Mucosa of rectum (tissue), 2 donors: ENCODE measurements around the gene PDE1C.
A peak's percentile ranks its signal among the peaks of the same experiment; 100 is the strongest.
"Not testable (repeated sequence)": the region's sequence is repeated elsewhere in the genome, so short reads cannot be mapped to it uniquely, and the experiment has no call there.

Experiments
- H3K27ac ChIP-seq, 2 donors: one replicate each; pipeline ENCODE4 v1.7.0; 2013; ENCODE audit warnings: inconsistent platforms in 2 of 2, low read depth in 2 of 2, low read length in 2 of 2
- H3K27me3 ChIP-seq, 2 donors: one replicate each; pipeline ENCODE4 v1.7.0; 2013; ENCODE audit warnings: low read length in 2 of 2; ENCODE audit not compliant: control insufficient read depth in 2 of 2, insufficient read depth in 2 of 2
- H3K36me3 ChIP-seq, 2 donors: one replicate each; pipeline ENCODE4 v1.7.0; 2013; ENCODE audit warnings: low read length in 2 of 2; ENCODE audit not compliant: control insufficient read depth in 2 of 2, insufficient read depth in 2 of 2
- H3K4me1 ChIP-seq, 2 donors: one replicate each; pipeline ENCODE4 v1.7.0; 2013; ENCODE audit warnings: low read length in 2 of 2, mild to moderate bottlenecking in 1 of 2; ENCODE audit not compliant: control insufficient read depth in 2 of 2, insufficient read depth in 2 of 2
- H3K4me3 ChIP-seq, 2 donors: one replicate each; pipeline ENCODE4 v1.7.0; 2013; ENCODE audit warnings: low read length in 2 of 2
- H3K9ac ChIP-seq, 2 donors: one replicate each; pipeline ENCODE4 v1.7.0; 2013; ENCODE audit warnings: low read length in 2 of 2, low read depth in 1 of 2, mild to moderate bottlenecking in 1 of 2
- H3K9me3 ChIP-seq, 2 donors: one replicate each; pipeline ENCODE4 v1.7.0; 2013; ENCODE audit warnings: low read length in 2 of 2; ENCODE audit not compliant: control insufficient read depth in 2 of 2
- donor health status: healthy.
- donor health status: Normal muscosa, but diverticular disease.

Gene PDE1C

DNA sequence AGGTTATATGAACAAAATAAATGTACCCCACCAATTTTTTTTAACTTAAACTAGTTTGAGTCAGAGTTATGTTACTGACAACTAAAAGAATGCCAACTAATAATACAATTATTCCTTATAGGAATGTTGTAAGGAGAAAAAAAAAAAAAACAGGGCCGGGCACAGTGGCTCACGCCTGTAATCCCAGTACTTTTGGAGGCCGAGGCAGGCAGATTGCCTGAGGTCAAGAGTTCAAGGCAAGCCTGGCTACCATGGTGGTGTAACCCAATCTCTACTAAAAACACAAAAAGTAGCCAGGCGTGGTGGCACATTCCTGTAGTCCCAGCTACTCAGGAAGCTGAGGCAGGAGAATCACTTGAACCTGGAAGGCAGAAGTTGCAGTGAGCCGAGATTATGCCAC, 6.6 kb upstream of the PDE1C start:
- not testable (repeated sequence) for H3K36me3 ChIP-seq, H3K4me3 ChIP-seq, H3K9ac ChIP-seq, H3K4me1 ChIP-seq, H3K27ac ChIP-seq, H3K27me3 ChIP-seq, H3K9me3 ChIP-seq

DNA sequence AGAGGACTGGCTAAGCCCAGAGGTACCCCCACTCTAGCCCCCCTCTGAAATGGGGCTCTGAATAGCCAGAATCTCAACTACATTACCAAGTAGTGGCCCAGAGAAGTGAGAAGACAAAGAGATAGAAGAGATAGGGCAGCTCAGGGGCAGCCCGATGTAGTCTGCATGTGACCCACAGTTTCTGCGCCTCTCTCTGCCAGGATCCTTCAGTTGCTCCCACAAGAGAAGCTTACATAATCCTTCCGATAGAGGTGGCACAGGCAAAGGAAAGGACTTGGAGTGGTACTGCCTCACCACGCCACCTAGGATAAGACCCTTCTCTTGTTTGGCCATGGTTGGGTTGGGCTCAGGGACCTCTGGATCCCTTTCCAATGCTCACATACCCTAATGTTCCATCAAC, 5.4 kb upstream of the PDE1C start:
- Histone ChIP-seq H3K36me3 (no peaks in the 10 kb centered on the region), H3K9me3 (no peaks in the 10 kb centered on the region), H3K27me3 (peaks cover 0 to 12% of the 10 kb centered on the region in 2 donors), H3K4me3 (no peak overlapping the region), H3K4me1 (no peaks in the 10 kb centered on the region), H3K27ac (no peak overlapping the region), H3K9ac (no peak overlapping the region)

DNA sequence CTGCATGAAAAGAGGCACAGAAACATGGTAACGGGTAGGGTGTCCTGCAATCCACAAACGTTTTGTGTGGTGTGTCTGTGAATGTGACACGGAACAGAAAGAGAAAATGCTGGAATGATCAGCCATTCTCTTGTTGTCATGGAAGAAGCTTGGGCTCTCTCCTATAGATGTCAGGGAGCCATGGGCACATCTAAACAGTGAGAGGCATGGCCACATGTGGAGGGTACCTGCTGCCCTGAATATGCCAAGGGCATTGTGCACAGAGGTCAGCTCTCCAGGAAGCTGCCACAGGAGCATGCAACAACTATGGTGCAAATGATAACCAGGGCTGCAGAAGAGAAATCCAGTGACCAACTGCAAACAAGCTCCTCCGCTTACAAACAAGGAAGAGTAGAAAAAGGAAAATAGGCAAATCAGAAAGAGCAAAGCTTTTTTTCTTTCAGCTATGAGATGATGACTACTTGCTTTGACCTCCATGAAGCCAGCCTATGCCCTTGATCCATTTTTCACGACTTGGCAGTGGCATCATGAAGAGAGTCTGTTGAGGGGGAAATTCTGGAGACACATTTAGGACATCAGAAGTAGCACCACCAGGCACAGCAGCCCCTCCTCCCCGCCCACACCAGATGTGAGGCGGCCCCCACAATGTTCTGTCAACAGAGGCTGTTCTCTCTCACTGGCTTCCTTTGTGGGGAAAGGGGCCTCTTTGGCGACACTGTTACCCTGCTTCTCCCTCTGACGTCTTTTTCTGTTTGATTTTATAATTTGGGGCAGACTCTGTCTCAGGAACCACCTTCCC, 4.8 kb upstream of the PDE1C start:
- Histone ChIP-seq H3K27me3 (peaks cover 3 to 16% of the 10 kb centered on the region in 2 donors), H3K36me3 (no peaks in the 10 kb centered on the region), H3K4me3 (no peak overlapping the region), H3K9ac (no peak overlapping the region), H3K27ac (no peak overlapping the region), H3K9me3 (no peaks in the 10 kb centered on the region), H3K4me1 (no peaks in the 10 kb centered on the region)

DNA sequence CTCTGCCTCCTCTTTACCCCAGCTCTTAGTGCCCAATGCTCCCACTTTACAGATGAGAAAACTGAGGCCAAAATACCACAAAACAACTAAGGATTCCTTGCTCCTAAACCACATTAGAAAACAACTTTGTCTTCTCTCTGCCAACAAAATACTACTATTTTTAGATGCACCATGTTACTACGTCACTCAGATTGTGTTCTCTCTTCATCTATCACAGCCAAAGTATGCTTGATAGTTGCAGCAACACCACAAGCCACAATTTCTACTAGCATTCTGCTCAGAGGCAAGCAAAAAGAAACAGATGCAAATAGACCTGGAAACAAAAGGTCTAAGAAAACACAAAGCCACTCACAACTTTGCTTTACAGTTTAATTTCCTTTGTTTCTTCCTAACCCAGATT, 3.3 kb upstream of the PDE1C start:
- H3K27me3 ChIP-seq = peaks cover 4 to 24% of the 10 kb centered on the region in 2 donors
- H3K9me3 ChIP-seq = no peaks in the 10 kb centered on the region
- no peak overlapping the region for H3K27ac ChIP-seq
- H3K36me3 ChIP-seq = no peaks in the 10 kb centered on the region
- H3K4me1 ChIP-seq = no peaks in the 10 kb centered on the region
- H3K9ac ChIP-seq = no peak overlapping the region
- H3K4me3 ChIP-seq = no peak overlapping the region

DNA sequence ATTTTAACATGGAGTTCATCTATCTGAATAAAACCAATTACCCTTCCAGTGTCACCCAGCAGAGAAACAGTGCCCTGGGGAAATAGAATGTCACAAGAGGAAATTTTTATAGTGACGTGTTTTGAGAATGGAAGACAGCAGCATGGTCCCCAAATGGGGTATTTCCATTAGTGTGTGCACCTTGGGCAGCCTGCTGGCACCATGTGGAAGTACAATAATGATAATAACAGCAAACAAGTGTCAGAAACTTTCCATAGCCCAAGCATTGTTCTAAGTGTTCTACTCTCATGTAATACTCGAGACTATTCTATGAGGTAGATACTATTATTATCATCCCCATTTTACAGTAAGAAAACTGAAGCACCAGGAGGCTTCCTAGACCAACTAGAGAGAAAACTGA, 2.2 kb upstream of the PDE1C start:
- Histone ChIP-seq H3K4me3 (no peak overlapping the region), H3K9ac (no peak overlapping the region), H3K9me3 (no peaks in the 10 kb centered on the region), H3K27me3 (peaks cover 4 to 24% of the 10 kb centered on the region in 2 donors), H3K4me1 (no peaks in the 10 kb centered on the region), H3K36me3 (no peaks in the 10 kb centered on the region), H3K27ac (no peak overlapping the region)

DNA sequence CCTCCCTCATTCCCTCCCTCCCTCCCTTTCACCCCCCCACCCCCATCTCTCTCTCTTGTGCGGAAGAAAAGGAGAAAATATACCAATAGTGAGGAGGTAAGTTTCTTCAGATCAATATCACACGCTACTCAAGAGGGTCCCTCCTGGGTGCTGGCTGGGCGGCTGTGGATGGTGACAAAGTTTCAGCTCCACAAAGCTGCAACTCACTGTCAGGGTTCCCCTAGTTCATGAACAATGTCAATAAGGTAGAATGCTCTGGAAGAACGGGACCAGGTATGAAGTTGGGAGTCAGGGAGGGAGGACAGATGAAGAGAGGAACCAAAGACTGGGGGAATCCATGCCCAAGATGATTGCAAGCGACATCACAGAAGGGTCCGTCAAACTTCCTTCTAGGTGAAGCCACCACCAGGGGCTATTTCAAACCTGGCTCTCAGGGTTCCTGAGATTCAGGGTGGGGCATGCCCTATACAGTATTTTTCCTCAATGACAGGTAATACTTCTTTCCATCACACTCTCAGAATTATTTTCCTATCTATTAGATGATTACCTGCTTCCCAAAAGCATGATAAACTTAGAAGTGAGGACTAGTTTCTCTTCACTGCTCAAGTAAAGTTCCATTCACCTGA, 1.4 kb upstream of the PDE1C start:
- no peak overlapping the region for H3K27ac ChIP-seq
- H3K9ac ChIP-seq = no peak overlapping the region
- peaks cover 4 to 24% of the 10 kb centered on the region in 2 donors for H3K27me3 ChIP-seq
- H3K4me1 ChIP-seq = no peaks in the 10 kb centered on the region
- H3K9me3 ChIP-seq = no peaks in the 10 kb centered on the region
- no peak overlapping the region for H3K4me3 ChIP-seq
- H3K36me3 ChIP-seq = no peaks in the 10 kb centered on the region

DNA sequence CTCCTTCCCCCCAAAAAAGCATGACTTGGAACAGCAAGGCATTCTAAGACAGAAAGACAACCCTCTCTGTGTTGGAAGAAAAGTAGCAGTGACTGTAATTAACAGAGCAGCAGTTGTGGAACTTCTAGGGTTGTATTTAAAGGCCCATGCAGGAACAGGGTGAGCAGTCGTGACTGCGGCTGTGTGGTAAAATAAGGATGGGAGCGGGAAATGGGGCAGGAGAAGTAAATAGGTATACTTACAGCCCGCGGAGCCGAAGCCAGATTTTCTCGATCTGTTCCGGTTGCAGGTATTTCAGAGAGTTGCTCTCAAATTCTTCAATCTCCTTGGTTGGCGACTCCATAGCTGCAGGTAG, 179 bp downstream of the PDE1C start:
- Histone ChIP-seq H3K27ac (no peak overlapping the region), H3K4me1 (no peaks in the 10 kb centered on the region), H3K27me3 (peaks cover 4 to 24% of the 10 kb centered on the region in 2 donors), H3K9ac (peak overlapping the region in 1 of 2 donors; percentile 59), H3K9me3 (no peaks in the 10 kb centered on the region), H3K36me3 (no peaks in the 10 kb centered on the region), H3K4me3 (peak overlapping the region; percentile 42 to 53)

DNA sequence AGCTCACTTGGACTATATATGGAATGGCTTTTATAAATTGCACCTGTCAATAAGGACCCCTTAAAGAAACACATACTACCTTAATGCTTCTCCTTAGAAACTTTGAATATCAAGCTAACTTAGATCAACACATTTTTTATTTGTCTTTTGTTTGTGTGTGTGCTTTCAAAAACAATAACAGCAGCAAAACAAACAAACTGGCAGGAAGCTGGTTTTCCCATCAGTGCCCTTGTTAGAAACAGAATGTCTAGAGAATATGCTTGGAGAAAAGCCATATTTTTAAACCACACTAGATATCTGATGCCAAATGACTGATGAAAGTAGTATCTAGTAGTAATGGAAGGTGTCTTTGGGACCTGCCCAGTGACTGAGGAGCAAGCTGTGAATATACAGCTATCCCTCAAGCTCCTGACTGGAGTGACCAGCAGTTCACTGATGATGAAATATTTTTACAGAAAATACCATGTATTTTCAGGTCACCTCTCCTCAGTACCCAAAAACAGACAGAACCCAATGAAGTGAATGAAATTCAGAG, 1.0 kb downstream of the PDE1C start:
- H3K27ac ChIP-seq = no peak overlapping the region
- H3K36me3 ChIP-seq = no peaks in the 10 kb centered on the region
- H3K4me3 ChIP-seq = peak overlapping the region in 1 of 2 donors; percentile 42
- H3K9me3 ChIP-seq = no peaks in the 10 kb centered on the region
- peaks cover 4 to 24% of the 10 kb centered on the region in 2 donors for H3K27me3 ChIP-seq
- no peaks in the 10 kb centered on the region for H3K4me1 ChIP-seq
- H3K9ac ChIP-seq = no peak overlapping the region

DNA sequence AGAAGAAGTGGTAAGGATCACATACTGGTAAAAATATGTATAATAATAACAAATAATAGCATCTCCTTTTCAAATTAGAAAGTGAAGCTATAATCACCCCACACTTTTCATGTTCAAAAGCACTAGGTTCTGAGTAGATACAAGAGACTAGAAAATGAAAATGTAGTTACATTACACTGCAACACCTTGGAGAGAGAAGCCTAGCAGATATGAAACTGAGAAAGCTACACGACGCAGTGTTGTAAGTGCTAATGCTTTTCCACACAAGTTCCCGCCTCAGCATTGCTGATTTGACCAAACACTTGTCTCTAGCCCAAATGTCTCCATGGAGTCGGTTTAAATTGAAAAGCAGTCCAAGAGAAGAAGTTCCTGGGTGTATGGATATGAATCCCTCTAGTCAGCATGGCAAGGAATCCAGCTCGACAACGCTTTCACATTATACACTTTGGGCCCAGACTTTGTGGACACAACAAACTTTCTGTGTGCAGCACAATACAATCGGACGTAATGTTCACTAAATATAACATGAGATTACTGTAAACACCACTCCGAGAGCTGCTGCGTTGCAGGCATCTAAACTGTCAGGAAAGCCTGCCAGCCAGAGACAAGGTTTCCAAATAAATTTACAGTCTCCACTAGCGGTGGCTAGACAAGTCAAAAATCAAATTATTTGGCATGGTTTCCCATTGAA, 1.7 kb downstream of the PDE1C start:
- Histone ChIP-seq H3K9me3 (no peaks in the 10 kb centered on the region), H3K27me3 (peaks cover 4 to 24% of the 10 kb centered on the region in 2 donors), H3K4me3 (peak overlapping the region in 1 of 2 donors; percentile 42), H3K27ac (no peak overlapping the region), H3K36me3 (no peaks in the 10 kb centered on the region), H3K9ac (no peak overlapping the region), H3K4me1 (no peaks in the 10 kb centered on the region)

DNA sequence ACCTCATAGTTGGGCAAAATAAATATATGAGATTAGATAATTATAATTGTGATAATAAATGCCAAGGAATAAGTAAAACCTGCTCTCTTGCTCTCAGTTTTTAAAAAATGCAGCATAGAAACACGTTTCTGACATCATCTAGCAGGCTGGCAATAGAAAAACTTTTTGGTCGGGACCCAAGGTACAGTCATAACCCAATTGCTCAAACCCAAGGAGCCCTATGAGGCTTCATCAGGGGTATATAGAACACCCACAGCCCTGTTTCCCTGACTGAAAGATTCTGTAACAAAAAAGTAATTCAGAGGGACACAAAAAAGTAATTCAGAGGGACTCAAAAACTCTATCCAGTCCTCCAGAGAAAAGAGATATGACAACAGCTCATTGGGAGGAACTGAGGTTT, 3.8 kb downstream of the PDE1C start:
- Histone ChIP-seq H3K9ac (no peak overlapping the region), H3K27ac (no peak overlapping the region), H3K4me1 (no peaks in the 10 kb centered on the region), H3K4me3 (no peak overlapping the region), H3K36me3 (no peaks in the 10 kb centered on the region), H3K27me3 (peaks cover 4 to 17% of the 10 kb centered on the region in 2 donors), H3K9me3 (no peaks in the 10 kb centered on the region)
